NCI-H1105 treated with DMSO at 0.1 percent for 48 hours (cell line): ENCODE data around the gene DUSP7.
A peak's percentile ranks its signal among the peaks of the same experiment; 100 is the strongest.

ENCODE experiments used
- DNase-seq: peaks from one replicate; lab custom pipeline; 2025; lab: John Stamatoyannopoulos, UW

Gene DUSP7

GRCh38 chr3:52006820-52007133, 49.6 kb downstream of the DUSP7 start:
- no peak for DNase-seq

DNA sequence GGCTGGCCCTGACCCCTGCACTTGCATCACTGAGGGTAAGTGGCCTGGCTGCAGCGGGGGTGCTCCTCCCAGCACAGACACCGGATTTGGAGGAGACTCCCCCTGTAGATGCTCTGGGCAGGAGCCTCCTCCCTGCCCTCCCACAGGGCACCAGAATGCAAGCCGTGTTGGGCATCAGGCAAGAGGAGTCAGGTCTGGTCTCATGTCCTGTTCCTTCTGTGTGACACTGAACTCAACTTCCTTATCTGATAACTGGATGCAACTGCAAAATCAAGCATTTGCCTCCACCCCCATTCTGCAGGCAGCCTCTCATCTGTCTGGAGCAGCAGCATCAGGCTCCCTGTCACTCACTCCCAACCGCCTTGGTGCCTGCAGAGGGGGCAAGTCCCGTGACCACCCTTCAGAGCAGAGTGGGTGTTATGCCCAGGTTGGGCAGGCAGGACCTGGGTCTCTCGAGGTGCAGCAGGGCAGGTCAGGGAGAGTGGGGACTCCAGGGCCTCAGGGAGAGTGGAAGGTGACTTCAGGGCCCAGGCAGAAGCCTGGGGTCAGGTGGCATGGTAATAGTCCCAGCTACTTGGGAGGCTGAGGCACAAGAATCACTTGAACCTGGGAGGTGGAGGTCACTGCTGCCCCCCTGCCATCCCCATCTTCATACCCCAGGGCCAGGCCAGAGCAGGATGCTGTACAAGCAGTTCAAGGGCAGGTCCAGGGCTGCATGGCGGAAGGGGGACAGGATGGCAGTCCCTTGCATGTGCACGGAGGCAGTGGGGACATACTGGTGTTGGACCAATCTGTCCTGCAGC, 50.2 kb downstream of the DUSP7 start:
- DNase-seq = no peak

GRCh38 chr3:52005571-52005986, 50.8 kb downstream of the DUSP7 start:
- peak; percentile 24 for DNase-seq

- no peak for DNase-seq
These were observed 51.4 kb downstream of the DUSP7 start for GRCh38 chr3:52004906-52005395.

DNA sequence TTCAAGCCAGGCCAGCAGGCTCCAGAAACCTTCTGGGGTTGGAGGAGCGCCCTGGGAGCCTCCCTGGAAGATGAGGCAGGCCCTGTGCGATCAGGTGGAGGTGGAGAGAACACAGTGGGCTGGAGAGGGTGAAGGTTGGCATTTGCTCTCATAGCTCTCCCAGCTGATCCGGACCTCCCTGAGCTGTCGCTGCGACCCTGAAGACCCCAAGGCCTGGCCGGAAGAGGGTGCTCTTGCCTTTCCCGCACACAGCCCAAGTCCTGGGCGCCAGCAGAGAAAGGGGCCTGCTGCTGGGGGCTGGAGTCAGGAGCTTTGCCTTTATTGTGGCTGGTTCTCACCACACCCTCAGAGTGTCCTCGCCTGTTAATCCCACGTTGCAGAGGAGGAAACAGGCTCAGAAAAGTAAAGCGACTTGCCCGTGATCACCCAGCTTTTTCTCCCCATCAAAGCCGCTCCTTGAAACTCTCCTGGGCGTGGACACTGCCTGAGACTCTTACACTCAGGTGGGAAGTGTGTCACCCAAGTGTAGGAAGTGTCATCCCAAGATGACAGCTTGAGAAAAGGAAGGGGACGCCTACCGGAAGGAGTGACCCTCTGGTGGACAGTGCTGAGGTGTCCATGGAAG, 52.1 kb downstream of the DUSP7 start:
- DNase-seq = no peak

GRCh38 chr3:52002748-52003147, 53.6 kb downstream of the DUSP7 start:
- no peak for DNase-seq

- DNase-seq = peak; percentile 70
These were observed 54.9 kb downstream of the DUSP7 start for GRCh38 chr3:52001443-52001974.

GRCh38 chr3:51999846-52000245, 56.5 kb downstream of the DUSP7 start:
- no peak for DNase-seq
